ENCODE results near the gene CMTM3. TPM values are rescaled to one million over a fixed set of nuclear protein-coding genes. Genes with fewer than 3 reads are reported as not detected.
"Not testable (repeated sequence)": the region's sequence is repeated elsewhere in the genome, so short reads cannot be mapped to it uniquely, and the experiment has no call there.

CMTM3 gene
- total RNA-seq, 1 donor from 2014 or later = 89.2 TPM

DNA sequence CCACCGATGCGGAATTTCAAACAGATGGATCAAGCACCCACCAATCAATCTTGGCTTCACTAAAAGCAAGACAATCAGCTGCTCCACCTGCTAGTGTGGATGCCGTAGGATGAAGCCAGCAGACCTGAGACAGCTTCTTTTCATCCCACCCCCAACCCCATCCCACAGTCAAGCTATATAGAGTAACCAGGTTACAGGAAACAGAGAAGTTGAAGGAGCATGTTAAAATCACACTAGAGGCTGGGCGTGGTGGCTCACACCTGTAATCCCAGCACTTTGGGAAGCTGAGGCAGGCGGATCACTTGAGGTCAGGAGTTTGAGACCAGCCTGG, 54.3 kb downstream of the CMTM3 start:
- no peaks in the 10 kb centered on the region for H3K27me3 Mint-ChIP-seq (ENCODE audit: low read depth)
- peaks cover 17% of the 10 kb centered on the region for H3K4me1 Mint-ChIP-seq
- peak overlapping the region; percentile 9 for H3K27ac Mint-ChIP-seq (ENCODE audit: unreplicated experiment)
- no peaks in the 10 kb centered on the region for H3K36me3 Mint-ChIP-seq (ENCODE audit: low read depth)
- TF ChIP-seq, protein P1, sequence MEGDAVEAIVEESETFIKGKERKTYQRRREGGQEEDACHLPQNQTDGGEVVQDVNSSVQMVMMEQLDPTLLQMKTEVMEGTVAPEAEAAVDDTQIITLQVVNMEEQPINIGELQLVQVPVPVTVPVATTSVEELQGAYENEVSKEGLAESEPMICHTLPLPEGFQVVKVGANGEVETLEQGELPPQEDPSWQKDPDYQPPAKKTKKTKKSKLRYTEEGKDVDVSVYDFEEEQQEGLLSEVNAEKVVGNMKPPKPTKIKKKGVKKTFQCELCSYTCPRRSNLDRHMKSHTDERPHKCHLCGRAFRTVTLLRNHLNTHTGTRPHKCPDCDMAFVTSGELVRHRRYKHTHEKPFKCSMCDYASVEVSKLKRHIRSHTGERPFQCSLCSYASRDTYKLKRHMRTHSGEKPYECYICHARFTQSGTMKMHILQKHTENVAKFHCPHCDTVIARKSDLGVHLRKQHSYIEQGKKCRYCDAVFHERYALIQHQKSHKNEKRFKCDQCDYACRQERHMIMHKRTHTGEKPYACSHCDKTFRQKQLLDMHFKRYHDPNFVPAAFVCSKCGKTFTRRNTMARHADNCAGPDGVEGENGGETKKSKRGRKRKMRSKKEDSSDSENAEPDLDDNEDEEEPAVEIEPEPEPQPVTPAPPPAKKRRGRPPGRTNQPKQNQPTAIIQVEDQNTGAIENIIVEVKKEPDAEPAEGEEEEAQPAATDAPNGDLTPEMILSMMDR (conservative IDR thresholded peaks at IDR 0.05) = no peak
- no peak overlapping the region for H3K4me3 Mint-ChIP-seq
- no peak for DNase-seq (ENCODE audit: low read depth, low spot score)
- H3K9me3 Mint-ChIP-seq = no peaks in the 10 kb centered on the region

GRCh38 chr16:66660422-66661209, 56.1 kb downstream of the CMTM3 start:
- H3K36me3 Mint-ChIP-seq (ENCODE audit: low read depth) = no peaks in the 10 kb centered on the region
- H3K9me3 Mint-ChIP-seq = no peaks in the 10 kb centered on the region
- TF ChIP-seq, protein P1 (conservative IDR thresholded peaks at IDR 0.05) = no peak
- no peak overlapping the region for H3K4me3 Mint-ChIP-seq
- H3K27ac Mint-ChIP-seq (ENCODE audit: unreplicated experiment) = no peak overlapping the region
- H3K27me3 Mint-ChIP-seq (ENCODE audit: low read depth) = no peaks in the 10 kb centered on the region
- peaks cover 17% of the 10 kb centered on the region for H3K4me1 Mint-ChIP-seq
- DNase-seq (ENCODE audit: low read depth, low spot score) = peak; percentile 15

GRCh38 chr16:66661210-66661560, 56.7 kb downstream of the CMTM3 start:
- Mint-ChIP-seq H3K36me3 (ENCODE audit: low read depth) (no peaks in the 10 kb centered on the region), H3K4me3 (no peak overlapping the region), H3K9me3 (no peaks in the 10 kb centered on the region), H3K27me3 (ENCODE audit: low read depth) (no peaks in the 10 kb centered on the region), H3K27ac (ENCODE audit: unreplicated experiment) (no peak overlapping the region), H3K4me1 (peaks cover 17% of the 10 kb centered on the region)
- no peak for DNase-seq (ENCODE audit: low read depth, low spot score)
- TF ChIP-seq, protein P1 (conservative IDR thresholded peaks at IDR 0.05) = no peak

DNA sequence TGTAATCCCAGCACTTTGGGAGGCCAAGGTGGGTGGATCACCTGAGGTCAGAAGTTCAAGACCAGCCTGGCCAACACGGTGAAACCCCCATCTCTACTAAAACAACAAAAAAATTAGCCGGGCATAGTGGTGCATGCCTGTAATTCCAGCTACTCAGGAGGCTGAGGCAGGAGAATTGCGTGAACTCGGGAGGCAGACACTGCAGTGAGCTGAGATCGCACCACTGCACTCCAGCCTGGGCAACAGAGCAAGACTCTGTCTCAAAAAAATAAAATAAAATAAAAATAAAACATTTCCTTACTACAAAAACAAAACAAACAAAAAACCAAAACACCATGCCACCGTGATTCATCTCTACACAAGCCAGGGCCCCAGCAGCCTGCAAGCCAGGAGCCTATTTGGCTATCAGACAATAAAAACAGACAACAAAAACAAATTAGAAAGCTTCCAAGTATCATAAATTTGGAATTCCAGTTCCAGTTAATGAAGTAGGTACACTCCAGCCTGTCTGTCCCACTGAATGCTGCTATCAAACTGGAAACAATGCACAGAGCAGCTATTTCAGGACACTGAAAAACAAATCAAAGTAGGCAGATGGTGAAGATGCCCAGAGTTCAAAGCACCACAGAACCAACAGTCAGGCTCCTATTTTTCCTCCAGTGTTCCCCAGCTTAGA, 57.3 kb downstream of the CMTM3 start:
- not testable (repeated sequence) for H3K27ac Mint-ChIP-seq (ENCODE audit: unreplicated experiment); H3K4me3 Mint-ChIP-seq; H3K27me3 Mint-ChIP-seq (ENCODE audit: low read depth); DNase-seq (ENCODE audit: low read depth, low spot score); H3K9me3 Mint-ChIP-seq; H3K36me3 Mint-ChIP-seq (ENCODE audit: low read depth)
- peaks cover 17% of the 10 kb centered on the region for H3K4me1 Mint-ChIP-seq

DNA sequence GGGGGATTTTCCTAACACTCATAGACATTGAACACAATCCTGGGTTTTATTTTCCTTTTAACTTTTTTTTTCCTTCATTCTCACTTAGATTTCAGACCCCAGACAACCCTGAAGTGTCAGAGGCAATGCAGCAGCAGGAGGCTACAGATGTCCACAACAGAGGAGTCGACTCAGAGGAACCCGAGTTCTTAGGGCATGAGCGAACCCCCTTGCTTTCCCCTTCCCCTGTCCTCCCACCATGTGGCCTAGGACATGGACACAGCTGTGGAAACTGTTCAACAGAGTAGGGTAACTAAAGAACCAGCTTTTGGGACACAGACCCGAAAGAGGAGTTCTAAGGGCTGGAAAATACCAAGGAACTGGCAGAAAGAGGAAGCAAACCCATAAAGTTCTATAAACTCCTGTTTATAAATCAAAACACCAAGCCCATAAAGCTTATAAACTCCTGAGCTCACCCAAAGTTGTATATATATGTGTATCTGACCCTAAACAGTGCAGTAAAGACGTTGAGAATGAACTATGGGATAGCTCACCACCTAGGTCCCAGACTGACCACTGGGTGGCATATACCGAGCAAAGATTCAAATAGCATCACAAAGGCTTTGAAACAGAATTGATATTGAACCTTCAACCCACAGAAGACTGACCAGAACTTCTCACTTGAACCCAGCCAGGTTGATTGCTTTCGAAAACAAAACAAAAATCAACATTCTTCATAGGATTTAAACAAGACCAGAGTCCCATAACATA, 58.1 kb downstream of the CMTM3 start:
- no peaks in the 10 kb centered on the region for H3K9me3 Mint-ChIP-seq
- DNase-seq (ENCODE audit: low read depth, low spot score) = no peak
- no peaks in the 10 kb centered on the region for H3K27me3 Mint-ChIP-seq (ENCODE audit: low read depth)
- H3K4me1 Mint-ChIP-seq = peaks cover 17% of the 10 kb centered on the region
- no peak overlapping the region for H3K27ac Mint-ChIP-seq (ENCODE audit: unreplicated experiment)
- no peaks in the 10 kb centered on the region for H3K36me3 Mint-ChIP-seq (ENCODE audit: low read depth)
- H3K4me3 Mint-ChIP-seq = no peak overlapping the region
- TF ChIP-seq, protein P1 (conservative IDR thresholded peaks at IDR 0.05) = peak; percentile 51

Other genes with a start within 250 kb of the CMTM3 start
- 0.45 and 0.56 TPM in 2 replicates for gene CDH5, start 238.0 kb upstream of the CMTM3 start, total RNA-seq
- gene BEAN1, start 177.4 kb upstream of the CMTM3 start, total RNA-seq = 1.5 TPM in 2 replicates
- gene TK2, start 54.6 kb upstream of the CMTM3 start, total RNA-seq = 12.6 and 16.3 TPM in 2 replicates
- 48.8 and 51.2 TPM in 2 replicates for gene CKLF, start 52.1 kb upstream of the CMTM3 start, total RNA-seq
- gene CMTM1, start 38.3 kb upstream of the CMTM3 start, total RNA-seq = 17.1 and 18.4 TPM in 2 replicates
- gene CMTM2, start 25.2 kb upstream of the CMTM3 start, total RNA-seq = 0.54 and 0.75 TPM in 2 replicates
- 31.7 and 32.5 TPM in 2 replicates for gene CMTM4, start 92.0 kb downstream of the CMTM3 start, total RNA-seq
- 125 and 127 TPM in 2 replicates for gene DYNC1LI2, start 146.9 kb downstream of the CMTM3 start, total RNA-seq
- gene TERB1, start 196.9 kb downstream of the CMTM3 start, total RNA-seq = 0.25 and 0.26 TPM in 2 replicates
- 156 TPM in 2 replicates for gene NAE1, start 226.3 kb downstream of the CMTM3 start, total RNA-seq
- gene CA7, start 239.7 kb downstream of the CMTM3 start, total RNA-seq = not detected in 2 replicates